ENCODE data around the gene MICB.

The MICB gene

GRCh38 chr6:31528307-31528777 is 30.4 kb downstream of the MICB start:
- in situ Hi-C loops (cut with HindIII; ENCODE audit: low sequenced_read_pairs) = no loop called here
- TF ChIP-seq CTCF (IDR thresholded peaks at IDR 0.05; ENCODE audit: low read depth, low read length, missing control alignments) = no peak
- DNase-seq (ENCODE audit: low read depth) = no peak
- no peak overlapping the region for H3K4me3 ChIP-seq (ENCODE audit: low read depth, low read length)

GRCh38 chr6:31528821-31529328 is 30.9 kb downstream of the MICB start, which contains the start of gene MCCD1:
MCCD1 (plus strand) TSS chr6:31528962; CDS start chr6:31529015, 53 bp downstream.
- H3K4me3 ChIP-seq (ENCODE audit: low read depth, low read length) = no peak within 1 kb of the TSS
- in situ Hi-C loops (cut with HindIII; ENCODE audit: low sequenced_read_pairs) = no loop called here
- no peak for TF ChIP-seq CTCF (IDR thresholded peaks at IDR 0.05; ENCODE audit: low read depth, low read length, missing control alignments)
- DNase-seq (ENCODE audit: low read depth) = no peak

- in situ Hi-C loops (cut with HindIII; ENCODE audit: low sequenced_read_pairs) = no loop called here
- no peak for DNase-seq (ENCODE audit: low read depth)
- H3K4me3 ChIP-seq (ENCODE audit: low read depth, low read length) = no peak overlapping the region
- TF ChIP-seq CTCF (IDR thresholded peaks at IDR 0.05; ENCODE audit: low read depth, low read length, missing control alignments) = no peak
These were observed 31.6 kb downstream of the MICB start for GRCh38 chr6:31529329-31530150.

GRCh38 chr6:31530659-31531058 is 32.7 kb downstream of the MICB start:
- no peak for TF ChIP-seq CTCF (IDR thresholded peaks at IDR 0.05; ENCODE audit: low read depth, low read length, missing control alignments)
- in situ Hi-C loops (cut with HindIII; ENCODE audit: low sequenced_read_pairs) = no loop called here
- no peak overlapping the region for H3K4me3 ChIP-seq (ENCODE audit: low read depth, low read length)
- no peak for DNase-seq (ENCODE audit: low read depth)

- no peak overlapping the region for H3K4me3 ChIP-seq (ENCODE audit: low read depth, low read length)
- DNase-seq (ENCODE audit: low read depth) = no peak
- TF ChIP-seq CTCF (IDR thresholded peaks at IDR 0.05; ENCODE audit: low read depth, low read length, missing control alignments) = no peak
- in situ Hi-C loops (cut with HindIII; ENCODE audit: low sequenced_read_pairs) = no loop called here
These were observed 33.2 kb downstream of the MICB start for GRCh38 chr6:31531162-31531561.

- no peak for DNase-seq (ENCODE audit: low read depth)
- no peak overlapping the region for H3K4me3 ChIP-seq (ENCODE audit: low read depth, low read length)
- in situ Hi-C loops (cut with HindIII; ENCODE audit: low sequenced_read_pairs) = no loop called here
- no peak for TF ChIP-seq CTCF (IDR thresholded peaks at IDR 0.05; ENCODE audit: low read depth, low read length, missing control alignments)
These were observed 34.1 kb downstream of the MICB start for GRCh38 chr6:31531771-31532643.
